Glutamatergic neuron (in vitro differentiated cells): ENCODE data around the gene NANOS2. TPM values are rescaled to one million over a fixed set of nuclear protein-coding genes. Genes with fewer than 3 reads are reported as not detected.
A peak's percentile ranks its signal among the peaks of the same experiment; 100 is the strongest.

Experiments
- DNase-seq: peaks from one replicate; pipeline ENCODE4 v3.0.0; 2022
- H3K27ac Mint-ChIP-seq: one replicate; pipeline ENCODE4 v1.8.0; 2020; ENCODE audit warnings: mild to moderate bottlenecking, mixed read lengths, inconsistent platforms; ENCODE audit not compliant: unreplicated experiment
- H3K27me3 Mint-ChIP-seq: one replicate; pipeline ENCODE4 v1.8.0; 2020; ENCODE audit warnings: mild to moderate bottlenecking, moderate library complexity, mixed read lengths, inconsistent platforms; ENCODE audit not compliant: unreplicated experiment
- H3K36me3 Mint-ChIP-seq: one replicate; pipeline ENCODE4 v1.8.0; 2020; ENCODE audit warnings: mild to moderate bottlenecking, mixed read lengths, inconsistent platforms; ENCODE audit not compliant: unreplicated experiment
- H3K4me1 Mint-ChIP-seq: one replicate; pipeline ENCODE4 v1.8.0; 2020; ENCODE audit warnings: mild to moderate bottlenecking, low read depth, mixed read lengths, inconsistent platforms; ENCODE audit not compliant: unreplicated experiment
- H3K4me3 Mint-ChIP-seq: one replicate; pipeline ENCODE4 v1.8.0; 2020; ENCODE audit warnings: mild to moderate bottlenecking, mixed read lengths, inconsistent platforms; ENCODE audit not compliant: unreplicated experiment
- H3K9me3 Mint-ChIP-seq: one replicate; pipeline ENCODE4 v1.8.0; 2020; ENCODE audit warnings: mild to moderate bottlenecking, moderate library complexity, mixed read lengths, inconsistent platforms; ENCODE audit not compliant: unreplicated experiment
- total RNA-seq: library from RNA; stranded (reverse); fragmentation: NEBNext Ultra II Directional; extraction: Animal tissue kit (Norgen Biotek cat#: 25700); gene quantifications from one replicate; pipeline ENCODE4 v1.2.1, GENCODE V29; 2021; ENCODE audit not compliant: unreplicated experiment
- TF ChIP-seq, protein P1 (sequence below): fragments of 200-600 bp; sonication (generic); IDR thresholded peaks from one replicate; pipeline ENCODE4 v1.5.0; 2021; ENCODE audit not compliant: partially characterized antibody, unreplicated experiment

Gene NANOS2
- total RNA-seq, 1 donor from 2014 or later, result not detected

DNA sequence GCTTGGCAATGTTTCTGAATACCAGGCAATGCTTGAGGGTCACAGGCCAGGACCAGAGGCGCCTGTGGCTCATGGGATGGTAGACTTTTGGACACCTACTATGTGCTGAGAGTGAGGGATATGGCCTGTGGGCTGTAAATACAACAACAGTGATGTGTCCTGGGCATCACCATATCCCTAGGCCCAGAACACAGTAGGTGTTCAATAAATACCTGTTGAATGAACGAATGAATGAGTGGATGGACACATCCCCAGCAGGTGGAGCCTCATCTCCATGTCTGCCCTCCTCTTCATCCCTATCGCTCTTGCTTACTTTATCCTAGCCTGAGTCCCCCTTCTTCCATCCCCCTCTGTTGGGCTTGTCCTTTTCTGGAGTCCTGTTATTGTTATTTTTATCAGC lies 16.5 kb upstream of the NANOS2 start:
- DNase-seq, result no peak
- H3K27me3 Mint-ChIP-seq, result peaks cover 4% of the 10 kb centered on the region

DNA sequence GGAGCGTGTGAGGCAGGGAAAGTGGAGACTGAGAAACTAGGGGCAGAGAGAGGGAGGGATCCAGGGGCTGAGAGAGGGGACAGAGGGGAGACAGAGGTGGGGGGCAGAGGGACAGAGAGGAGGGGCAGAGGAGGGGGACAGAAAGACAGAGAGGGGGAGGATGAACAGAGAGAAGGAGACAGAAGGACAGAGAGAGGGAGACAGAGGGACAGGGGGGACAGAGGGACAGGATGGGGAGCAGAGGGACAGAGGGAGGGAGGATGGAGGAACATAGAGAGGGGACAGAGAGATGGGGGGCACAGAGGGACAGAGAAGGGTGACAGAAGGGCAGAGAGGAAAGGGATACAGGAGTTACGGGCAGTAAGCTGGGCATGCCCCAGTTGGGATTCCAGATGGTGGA lies 14.7 kb upstream of the NANOS2 start:
- Mint-ChIP-seq H3K27me3 (peaks cover 4% of the 10 kb centered on the region), H3K36me3 (no peaks in the 10 kb centered on the region), H3K4me3 (no peak overlapping the region), H3K9me3 (peaks cover 6% of the 10 kb centered on the region), H3K4me1 (peaks cover 4% of the 10 kb centered on the region), H3K27ac (no peak overlapping the region)
- TF ChIP-seq, protein P1, sequence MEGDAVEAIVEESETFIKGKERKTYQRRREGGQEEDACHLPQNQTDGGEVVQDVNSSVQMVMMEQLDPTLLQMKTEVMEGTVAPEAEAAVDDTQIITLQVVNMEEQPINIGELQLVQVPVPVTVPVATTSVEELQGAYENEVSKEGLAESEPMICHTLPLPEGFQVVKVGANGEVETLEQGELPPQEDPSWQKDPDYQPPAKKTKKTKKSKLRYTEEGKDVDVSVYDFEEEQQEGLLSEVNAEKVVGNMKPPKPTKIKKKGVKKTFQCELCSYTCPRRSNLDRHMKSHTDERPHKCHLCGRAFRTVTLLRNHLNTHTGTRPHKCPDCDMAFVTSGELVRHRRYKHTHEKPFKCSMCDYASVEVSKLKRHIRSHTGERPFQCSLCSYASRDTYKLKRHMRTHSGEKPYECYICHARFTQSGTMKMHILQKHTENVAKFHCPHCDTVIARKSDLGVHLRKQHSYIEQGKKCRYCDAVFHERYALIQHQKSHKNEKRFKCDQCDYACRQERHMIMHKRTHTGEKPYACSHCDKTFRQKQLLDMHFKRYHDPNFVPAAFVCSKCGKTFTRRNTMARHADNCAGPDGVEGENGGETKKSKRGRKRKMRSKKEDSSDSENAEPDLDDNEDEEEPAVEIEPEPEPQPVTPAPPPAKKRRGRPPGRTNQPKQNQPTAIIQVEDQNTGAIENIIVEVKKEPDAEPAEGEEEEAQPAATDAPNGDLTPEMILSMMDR, result no peak
- no peak for DNase-seq

More for the DNA sequence above, 16.5 kb upstream of the NANOS2 start:
- Mint-ChIP-seq H3K36me3 (no peaks in the 10 kb centered on the region), H3K9me3 (peaks cover 8% of the 10 kb centered on the region), H3K4me1 (peaks cover 6% of the 10 kb centered on the region), H3K4me3 (no peak overlapping the region), H3K27ac (no peak overlapping the region)
- TF ChIP-seq, protein P1, result no peak

DNA sequence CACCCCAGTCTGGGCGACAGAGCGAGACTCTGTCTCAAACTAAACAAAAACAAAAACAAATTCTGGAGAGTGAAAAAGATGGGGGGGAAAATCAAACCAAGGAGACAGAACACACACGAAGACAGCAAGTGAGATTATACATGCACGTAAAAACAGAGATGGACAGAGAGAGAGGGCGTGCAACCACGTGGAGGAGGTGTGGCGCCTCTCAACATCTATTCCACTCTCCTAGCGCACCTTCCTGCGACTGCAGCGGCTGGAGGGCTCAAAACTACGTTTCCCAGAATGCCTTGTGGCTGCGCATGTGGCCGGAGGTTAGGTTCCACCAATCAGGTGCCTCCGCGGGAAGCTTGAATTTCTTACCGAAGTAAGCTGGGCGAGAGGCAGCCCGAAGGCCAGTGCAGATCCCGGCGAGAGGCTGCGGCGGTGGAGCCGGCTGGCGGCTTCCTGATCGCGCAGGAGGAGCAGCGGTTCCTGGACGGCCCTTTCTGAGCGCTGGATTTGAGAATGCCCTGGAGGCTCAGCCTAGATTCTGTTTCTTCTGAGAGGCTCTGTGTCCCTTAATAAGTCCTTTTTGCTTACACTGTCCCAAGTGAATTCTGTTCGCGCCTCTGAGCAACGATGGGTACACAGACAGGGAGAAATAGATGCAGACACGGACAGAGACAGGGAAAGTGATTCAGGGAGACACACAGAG lies 13.1 kb upstream of the NANOS2 start:
- no peaks in the 10 kb centered on the region for H3K36me3 Mint-ChIP-seq
- peak overlapping the region; percentile 44 for H3K4me3 Mint-ChIP-seq
- H3K27ac Mint-ChIP-seq, result no peak overlapping the region
- peaks cover 4% of the 10 kb centered on the region for H3K4me1 Mint-ChIP-seq
- H3K9me3 Mint-ChIP-seq, result peaks cover 6% of the 10 kb centered on the region
- TF ChIP-seq, protein P1, result no peak
- DNase-seq, result peak; percentile 95
- peaks cover 4% of the 10 kb centered on the region for H3K27me3 Mint-ChIP-seq

DNA sequence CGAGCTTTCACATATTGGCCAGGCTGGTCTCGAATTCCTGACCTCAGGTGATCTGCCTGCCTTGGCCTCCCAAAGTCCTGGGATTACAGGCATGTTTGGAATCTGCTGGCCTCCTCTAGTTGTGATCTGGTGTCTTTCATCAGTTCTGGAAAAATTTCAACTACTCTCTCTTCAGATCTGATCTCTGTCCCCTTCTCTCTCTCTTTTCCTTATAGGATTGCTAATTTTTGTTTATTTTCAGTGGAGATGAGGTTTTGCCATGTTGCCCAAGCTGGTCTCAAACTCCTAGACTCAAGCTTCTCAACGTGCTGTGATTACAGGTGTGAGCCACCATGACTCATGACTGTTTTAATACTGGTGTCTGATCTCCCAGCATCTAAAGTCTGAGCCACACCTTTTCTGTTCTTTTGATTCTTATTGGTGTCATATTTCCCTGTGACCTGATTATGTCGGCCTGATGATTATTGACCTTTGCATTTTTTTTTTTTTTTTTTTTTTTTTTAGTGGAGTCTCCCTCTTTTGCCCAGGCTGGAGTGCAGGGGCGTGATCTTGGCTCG lies 10.4 kb upstream of the NANOS2 start:
- Mint-ChIP-seq H3K27ac (peak overlapping the region; percentile 9), H3K9me3 (peaks cover 4% of the 10 kb centered on the region), H3K27me3 (peaks cover 6% of the 10 kb centered on the region), H3K4me1 (peaks cover 5% of the 10 kb centered on the region), H3K36me3 (no peaks in the 10 kb centered on the region), H3K4me3 (no peak overlapping the region)
- TF ChIP-seq, protein P1, result no peak
- DNase-seq, result no peak

DNA sequence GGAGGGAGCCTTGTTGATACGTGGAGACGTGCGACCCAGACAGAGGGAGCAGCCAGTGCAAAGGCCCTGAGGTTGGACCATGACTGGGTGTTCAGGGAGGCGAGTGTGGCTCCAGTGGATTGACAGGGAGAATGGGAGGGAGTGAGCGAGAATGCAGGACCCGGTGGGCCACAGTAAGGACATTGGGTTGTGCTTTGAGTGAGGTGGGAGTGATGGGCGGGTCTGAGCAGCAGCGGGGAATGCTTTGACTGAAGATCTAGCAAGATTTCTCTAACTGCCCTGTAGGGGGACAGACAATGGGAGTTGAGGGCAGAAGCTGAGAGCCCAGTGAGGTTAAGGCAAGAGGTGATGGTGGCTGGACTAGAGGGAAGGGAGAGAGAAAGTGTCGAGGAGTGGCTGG lies 7.7 kb upstream of the NANOS2 start:
- peaks cover 4% of the 10 kb centered on the region for H3K9me3 Mint-ChIP-seq
- no peak overlapping the region for H3K4me3 Mint-ChIP-seq
- DNase-seq, result no peak
- peaks cover 6% of the 10 kb centered on the region for H3K27me3 Mint-ChIP-seq
- peaks cover 3% of the 10 kb centered on the region for H3K4me1 Mint-ChIP-seq
- H3K27ac Mint-ChIP-seq, result no peak overlapping the region
- TF ChIP-seq, protein P1, result no peak
- no peaks in the 10 kb centered on the region for H3K36me3 Mint-ChIP-seq
